ENCODE data around the gene PLCD3.

DNA sequence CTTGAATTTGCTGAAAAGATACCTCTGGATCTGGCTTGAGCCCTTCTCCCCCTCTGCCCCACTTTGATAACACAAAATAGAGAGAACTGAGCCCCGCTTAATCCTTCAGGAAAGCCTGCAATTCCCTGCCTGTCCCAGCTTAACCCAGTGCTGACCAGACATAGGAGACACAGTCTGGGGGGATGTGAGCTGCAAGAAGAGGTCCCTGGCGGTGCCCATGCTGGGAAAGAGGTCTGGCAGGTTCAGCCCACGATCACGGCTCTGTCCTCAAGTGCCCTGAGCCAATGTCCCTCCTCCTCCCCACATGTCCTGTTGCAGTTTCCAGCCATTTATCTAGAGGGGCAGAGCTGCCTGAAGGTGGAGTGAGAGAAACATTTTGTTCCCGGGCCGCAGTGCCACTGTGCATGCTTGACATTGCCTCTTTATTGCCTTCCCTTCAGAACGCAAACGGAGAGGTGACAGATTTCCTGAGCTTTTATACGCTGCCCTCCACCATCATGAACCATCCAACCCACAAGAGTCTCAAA is 29.0 kb downstream of the PLCD3 start:
- TF ChIP-seq, protein P1, sequence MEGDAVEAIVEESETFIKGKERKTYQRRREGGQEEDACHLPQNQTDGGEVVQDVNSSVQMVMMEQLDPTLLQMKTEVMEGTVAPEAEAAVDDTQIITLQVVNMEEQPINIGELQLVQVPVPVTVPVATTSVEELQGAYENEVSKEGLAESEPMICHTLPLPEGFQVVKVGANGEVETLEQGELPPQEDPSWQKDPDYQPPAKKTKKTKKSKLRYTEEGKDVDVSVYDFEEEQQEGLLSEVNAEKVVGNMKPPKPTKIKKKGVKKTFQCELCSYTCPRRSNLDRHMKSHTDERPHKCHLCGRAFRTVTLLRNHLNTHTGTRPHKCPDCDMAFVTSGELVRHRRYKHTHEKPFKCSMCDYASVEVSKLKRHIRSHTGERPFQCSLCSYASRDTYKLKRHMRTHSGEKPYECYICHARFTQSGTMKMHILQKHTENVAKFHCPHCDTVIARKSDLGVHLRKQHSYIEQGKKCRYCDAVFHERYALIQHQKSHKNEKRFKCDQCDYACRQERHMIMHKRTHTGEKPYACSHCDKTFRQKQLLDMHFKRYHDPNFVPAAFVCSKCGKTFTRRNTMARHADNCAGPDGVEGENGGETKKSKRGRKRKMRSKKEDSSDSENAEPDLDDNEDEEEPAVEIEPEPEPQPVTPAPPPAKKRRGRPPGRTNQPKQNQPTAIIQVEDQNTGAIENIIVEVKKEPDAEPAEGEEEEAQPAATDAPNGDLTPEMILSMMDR (IDR thresholded peaks at IDR 0.05): no peak
- no peak for TF ChIP-seq POLR2A (IDR thresholded peaks at IDR 0.05)

Data from right lobe of liver (tissue), 4 donors.